T-cell (primary cell): ENCODE measurements around the gene MAT2A. TPM values are rescaled to one million over a fixed set of nuclear protein-coding genes. Genes with fewer than 3 reads are reported as not detected.

Source experiments
- ATAC-seq, 4 experiments: fragments of 200-7000 bp in 3 of 4; fragments of 150-1000 bp in 1 of 4; cut with Tn5 transposase; replicated peaks in 1 of 4; 1 replicate in 3 of 4; 2 replicates in 1 of 4; pipeline ENCODE4 v1.10.0; 2021; ENCODE audit warnings: moderate library complexity in 3 of 4, mild to moderate bottlenecking in 2 of 4, moderate number of reproducible peaks in 1 of 4
- CTCF ChIA-PET, 2 donors: fragments of 300-600 bp; sonication (Branson Sonifier 250); formaldehyde crosslinking; loops; one replicate each; lab custom pipeline; 2022; ENCODE audit warnings: antibody characterized with exemption in 2 of 2; lab: Charles Lee
- POLR2A ChIA-PET, 2 donors: fragments of 300-600 bp; sonication (Branson Sonifier 250); formaldehyde crosslinking; loops; one replicate each; lab custom pipeline; 2022; ENCODE audit warnings: antibody characterized with exemption in 2 of 2; lab: Charles Lee
- DNase-seq, 35 experiments: peaks; one replicate each; pipeline versions ENCODE4 v3.0.0 to v3.0.0-alpha.2; 2013 to 2023
- H3K27ac ChIP-seq: one replicate; pipeline ENCODE4 v1.5.1; 2013; ENCODE audit warnings: low read length
- H3K27me3 ChIP-seq, 2 experiments: replicated peaks in 1 of 2; 1 replicate in 1 of 2; 2 replicates in 1 of 2; pipeline versions ENCODE4 v1.6.1 to v1.7.0; 2013; ENCODE audit warnings: low read length in 1 of 2, mixed read lengths in 1 of 2; ENCODE audit not compliant: control insufficient read depth in 2 of 2, insufficient read depth in 2 of 2; ENCODE audit errors: extremely low read depth in 1 of 2
- H3K36me3 ChIP-seq, 2 donors: 1 replicate in 1 of 2; 2 replicates in 1 of 2; pipeline versions ENCODE4 v1.6.1 to v1.7.0; 2013; ENCODE audit warnings: low read length in 1 of 2; ENCODE audit not compliant: control insufficient read depth in 2 of 2, insufficient read depth in 1 of 2; ENCODE audit errors: extremely low read depth in 1 of 2
- H3K4me1 ChIP-seq, 2 experiments: 1 replicate in 1 of 2; 2 replicates in 1 of 2; pipeline versions ENCODE4 v1.6.1 to v1.7.0; 2013; ENCODE audit warnings: low read length in 2 of 2, mixed read lengths in 1 of 2; ENCODE audit not compliant: insufficient read depth in 2 of 2, control insufficient read depth in 1 of 2; ENCODE audit errors: extremely low read depth in 1 of 2
- H3K4me3 ChIP-seq, 2 donors: 1 replicate in 1 of 2; 2 replicates in 1 of 2; pipeline versions ENCODE4 v1.5.1 to v1.7.0; 2013; ENCODE audit warnings: mild to moderate bottlenecking in 2 of 2, low read length in 1 of 2, moderate library complexity in 1 of 2; ENCODE audit not compliant: control insufficient read depth in 1 of 2; ENCODE audit errors: extremely low read depth in 1 of 2
- H3K9me3 ChIP-seq: 2 replicates; pipeline ENCODE4 v1.7.0; 2013
- H3K27ac Mint-ChIP-seq, 2 donors: one replicate each; pipeline ENCODE4 v1.8.0; 2020 to 2021; ENCODE audit warnings: mild to moderate bottlenecking in 2 of 2, mixed read lengths in 2 of 2
- H3K27me3 Mint-ChIP-seq, 2 donors: one replicate each; pipeline ENCODE4 v1.8.0; 2021 to 2022; ENCODE audit warnings: mixed read lengths in 2 of 2
- H3K36me3 Mint-ChIP-seq: one replicate; pipeline ENCODE4 v1.8.0; 2021; ENCODE audit warnings: mixed read lengths
- H3K4me1 Mint-ChIP-seq, 3 donors: one replicate each; pipeline ENCODE4 v1.8.0; 2020 to 2022; ENCODE audit warnings: mixed read lengths in 3 of 3, mild to moderate bottlenecking in 1 of 3
- H3K4me3 Mint-ChIP-seq, 3 donors: one replicate each; pipeline ENCODE4 v1.8.0; 2020 to 2022; ENCODE audit warnings: mild to moderate bottlenecking in 3 of 3, mixed read lengths in 3 of 3, moderate library complexity in 3 of 3
- H3K9me3 Mint-ChIP-seq, 3 donors: one replicate each; pipeline ENCODE4 v1.8.0; 2020 to 2022; ENCODE audit warnings: mixed read lengths in 3 of 3
- WGBS: methylation state at CpG from one replicate; pipeline ENCODE4 v1.1.5; 2013; ENCODE audit warnings: missing lambda C conversion rate; ENCODE audit not compliant: insufficient coverage; 5-methylcytosine and 5-hydroxymethylcytosine counted together
- total RNA-seq, 35 experiments: library from RNA in 6 of 35; stranded (reverse) in 6 of 35; fragments of 120-200 nt in 1 of 35; gene quantifications; one replicate each; pipeline versions ENCODE4 v1.2.1 to v1.2.4 and lab custom pipeline; 2013 to 2026

Gene MAT2A
- total RNA-seq, 5 donors from 2014 or later (not counting 1 experiment from before 2014, with no cell fraction given) = 110 to 184 (median 165) TPM

DNA sequence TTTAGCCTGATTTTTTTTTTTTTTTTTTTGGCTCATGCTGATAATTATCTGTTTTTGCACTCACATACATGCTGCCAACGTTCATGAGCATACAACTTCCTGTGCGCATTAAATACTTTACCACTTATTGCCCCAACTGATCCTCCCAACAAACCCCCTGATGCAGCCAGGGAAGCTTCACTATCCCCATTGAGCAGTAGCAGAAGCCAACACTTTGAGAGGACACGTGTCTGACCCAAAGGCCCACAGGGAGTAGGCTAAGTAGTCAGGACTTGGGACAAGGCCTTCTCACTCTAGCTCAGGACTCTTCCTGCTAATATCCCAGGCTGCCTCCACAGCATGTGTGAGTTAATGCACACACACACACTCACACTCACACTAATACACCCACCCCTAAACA is 36.2 kb upstream of the MAT2A start:
- no peak for DNase-seq
- no peaks in the 10 kb centered on the region for H3K36me3 Mint-ChIP-seq
- no peak overlapping the region for H3K4me3 Mint-ChIP-seq
- Histone ChIP-seq H3K27ac (no peak overlapping the region), H3K27me3 (peaks cover 0 to 4% of the 10 kb centered on the region in 2 experiments), H3K9me3 (no peaks in the 10 kb centered on the region), H3K4me1 (no peaks in the 10 kb centered on the region), H3K36me3 (no peaks in the 10 kb centered on the region), H3K4me3 (no peak overlapping the region)
- peaks cover 0 to 3% (median 0%) of the 10 kb centered on the region in 3 donors for H3K9me3 Mint-ChIP-seq
- POLR2A ChIA-PET = no interaction called here
- no peaks in the 10 kb centered on the region for H3K27me3 Mint-ChIP-seq
- no peaks in the 10 kb centered on the region for H3K4me1 Mint-ChIP-seq
- no peak overlapping the region for H3K27ac Mint-ChIP-seq
- ATAC-seq = no peak
- 62% methylated on average over 3 of the region's 3 CpGs for whole genome bisulfite sequencing
- CTCF ChIA-PET = no interaction called here

DNA sequence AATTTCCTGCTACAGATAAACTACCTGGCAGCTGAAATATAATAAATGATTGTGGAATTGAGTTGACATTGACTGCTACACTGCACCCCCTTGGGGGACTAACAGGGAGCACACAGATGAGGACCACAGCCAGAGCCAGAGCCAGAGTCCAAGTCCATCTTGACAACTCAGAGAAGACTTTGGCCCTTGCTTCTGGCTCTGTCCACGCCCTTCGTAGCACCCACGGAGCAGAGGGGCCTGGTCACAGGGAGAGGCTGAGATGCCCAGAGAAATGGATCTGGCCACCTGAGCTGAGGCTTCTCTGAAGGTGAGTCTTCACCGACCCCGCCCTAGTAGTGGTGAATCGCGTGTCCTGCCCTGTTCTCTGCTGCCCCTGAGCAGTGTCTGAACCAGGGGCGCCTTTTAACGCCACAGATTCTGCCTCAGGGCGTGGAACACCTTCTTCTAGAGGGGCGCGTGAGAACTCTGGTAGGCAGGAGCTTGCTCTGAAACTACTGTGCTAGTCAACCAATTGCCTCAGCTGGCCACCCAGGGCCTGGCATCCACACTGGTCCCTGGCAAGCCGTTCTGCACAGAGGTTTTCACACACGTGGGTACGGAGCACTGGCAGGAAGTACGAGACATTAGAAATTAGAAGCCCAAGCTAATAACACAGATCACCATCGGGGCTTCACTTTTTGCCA is 35.7 kb upstream of the MAT2A start:
- ChIA-PET POLR2A (no interaction called here), CTCF (no interaction called here)
- H3K4me3 Mint-ChIP-seq = no peak overlapping the region
- H3K27me3 Mint-ChIP-seq = no peaks in the 10 kb centered on the region
- H3K27ac ChIP-seq = no peak overlapping the region
- H3K36me3 ChIP-seq = no peaks in the 10 kb centered on the region
- H3K9me3 ChIP-seq = no peaks in the 10 kb centered on the region
- H3K4me1 ChIP-seq = no peaks in the 10 kb centered on the region
- ATAC-seq (no peak), DNase-seq (no peak)
- no peaks in the 10 kb centered on the region for H3K36me3 Mint-ChIP-seq
- H3K27me3 ChIP-seq = peaks cover 0 to 4% of the 10 kb centered on the region in 2 experiments
- no peak overlapping the region for H3K4me3 ChIP-seq
- no peaks in the 10 kb centered on the region for H3K4me1 Mint-ChIP-seq
- no peak overlapping the region for H3K27ac Mint-ChIP-seq
- H3K9me3 Mint-ChIP-seq = peaks cover 0 to 3% (median 0%) of the 10 kb centered on the region in 3 donors
- 94% methylated on average over 17 of the region's 17 CpGs for WGBS

DNA sequence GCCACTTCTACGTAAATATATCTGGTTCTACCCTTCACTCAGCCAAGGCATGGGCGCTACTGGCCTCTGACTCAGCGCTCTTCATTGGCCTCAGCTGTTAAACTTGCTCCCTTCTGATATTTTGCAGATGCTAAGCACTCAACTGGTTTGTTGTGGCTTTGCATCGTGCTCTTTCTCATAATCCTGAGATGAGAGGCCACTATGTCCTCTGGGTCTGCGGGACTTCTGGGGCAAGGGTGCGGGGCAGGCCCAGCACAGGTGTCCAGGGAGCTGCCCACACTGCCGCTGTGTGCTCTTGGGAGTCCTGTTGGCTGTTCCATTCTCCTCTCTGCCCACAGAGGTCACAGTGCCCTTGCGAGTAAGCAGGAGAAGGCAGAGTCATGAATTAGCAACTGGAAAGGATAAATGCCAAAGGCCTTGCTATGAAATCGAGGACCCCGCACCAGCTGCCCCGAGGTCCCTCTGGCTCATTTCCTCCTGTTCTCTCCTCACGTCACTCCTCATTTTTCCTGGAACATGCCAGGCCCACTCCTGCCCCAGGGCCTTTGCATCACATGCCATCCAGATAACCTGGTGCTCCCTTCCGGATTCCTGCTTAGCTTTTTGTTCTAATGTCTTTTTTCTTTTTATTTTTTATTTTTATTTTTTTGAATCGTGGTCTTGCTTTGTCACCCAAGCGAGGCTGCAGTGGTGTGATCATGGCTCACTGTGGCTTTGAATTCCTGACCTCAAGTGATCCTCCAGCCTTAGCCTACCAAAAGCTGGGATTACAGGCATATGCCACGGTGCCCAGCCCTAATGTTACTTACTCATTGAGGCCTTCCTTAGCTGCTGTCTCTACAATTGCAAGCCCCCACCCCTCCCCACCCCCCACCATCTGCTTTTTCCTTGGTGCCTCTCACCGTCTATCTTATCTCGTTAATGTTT is 34.9 kb upstream of the MAT2A start:
- H3K4me3 ChIP-seq = no peak overlapping the region
- no peaks in the 10 kb centered on the region for H3K4me1 ChIP-seq
- no peaks in the 10 kb centered on the region for H3K4me1 Mint-ChIP-seq
- H3K27ac ChIP-seq = no peak overlapping the region
- no peaks in the 10 kb centered on the region for H3K36me3 Mint-ChIP-seq
- H3K27me3 ChIP-seq = peaks cover 0 to 4% of the 10 kb centered on the region in 2 experiments
- DNase-seq (no peak), ATAC-seq (no peak)
- H3K27ac Mint-ChIP-seq = no peak overlapping the region
- no peaks in the 10 kb centered on the region for H3K9me3 ChIP-seq
- CTCF ChIA-PET = interaction anchor here in 1 of 2 donors (0.6 kb wide), 1 partner anchor 311 kb away, joined by 4 read pairs; no protein-coding TSS in a partner anchor
- no peak overlapping the region for H3K4me3 Mint-ChIP-seq
- H3K27me3 Mint-ChIP-seq = no peaks in the 10 kb centered on the region
- POLR2A ChIA-PET = no interaction called here
- peaks cover 0 to 3% (median 0%) of the 10 kb centered on the region in 3 donors for H3K9me3 Mint-ChIP-seq
- WGBS = 91% methylated on average over 15 of the region's 18 CpGs
- no peaks in the 10 kb centered on the region for H3K36me3 ChIP-seq

DNA sequence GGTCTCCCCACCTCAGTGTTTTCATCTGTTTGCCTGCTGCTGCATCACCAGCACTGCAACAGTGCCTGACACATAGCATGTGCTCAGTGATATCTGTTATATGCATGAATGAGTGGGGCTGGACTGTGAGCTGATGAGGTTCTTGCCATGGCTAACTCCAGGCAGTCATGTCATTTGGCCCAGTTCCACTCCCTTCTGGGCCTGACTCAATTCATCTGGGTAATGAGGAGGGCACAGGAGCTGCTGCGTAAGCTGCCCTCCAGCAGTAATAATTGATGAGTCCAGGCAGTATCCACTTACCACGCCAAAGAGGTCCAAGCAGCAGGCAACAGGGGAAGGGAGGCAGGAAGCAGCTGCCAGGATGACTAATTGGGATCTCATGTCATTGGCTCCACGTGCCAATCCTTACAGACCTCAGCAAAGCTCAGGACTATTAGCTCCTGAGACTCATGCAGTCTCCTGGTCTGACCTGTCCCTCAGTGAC is 34.1 kb upstream of the MAT2A start:
- POLR2A ChIA-PET = no interaction called here

DNA sequence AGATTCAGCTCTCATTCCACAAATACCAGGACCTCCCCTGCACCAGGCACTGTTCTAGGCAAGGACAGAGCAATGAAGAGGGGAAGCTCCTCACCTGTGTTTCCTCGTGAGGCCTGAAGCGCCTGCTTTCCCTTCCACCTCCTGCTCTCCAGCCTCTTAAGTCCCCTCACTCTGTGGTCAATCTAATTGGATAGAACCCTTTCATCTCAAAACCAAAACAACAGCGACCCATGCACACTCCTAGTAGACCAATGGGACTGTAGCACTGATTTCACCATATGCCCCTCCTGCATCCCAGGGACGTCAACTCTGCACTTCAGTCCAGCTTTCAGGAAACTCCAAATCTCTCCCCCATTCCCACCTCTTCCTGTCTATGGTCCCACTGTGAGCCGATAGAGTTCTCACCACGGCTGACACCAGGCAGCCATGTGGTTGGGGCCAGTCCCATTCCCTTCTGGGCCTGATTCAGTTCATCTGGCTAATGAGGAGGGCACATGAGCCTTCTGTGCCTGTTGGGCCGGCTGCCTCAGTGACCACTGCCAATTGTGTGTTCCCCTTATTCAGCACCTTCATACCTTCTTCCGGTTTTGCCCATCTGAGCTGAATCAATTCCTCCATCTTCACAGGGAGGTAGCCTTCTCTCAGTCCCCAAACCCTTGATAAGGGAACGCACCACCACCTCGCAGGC is 33.3 kb upstream of the MAT2A start:
- no peak for ATAC-seq

More for the DNA sequence above, 34.1 kb upstream of the MAT2A start:
- H3K4me1 ChIP-seq = no peaks in the 10 kb centered on the region
- ATAC-seq = no peak
- CTCF ChIA-PET = interaction anchor here in 1 of 2 donors (0.6 kb wide), 1 partner anchor 312 kb away, joined by 4 read pairs; no protein-coding TSS in a partner anchor
- H3K27me3 Mint-ChIP-seq = no peaks in the 10 kb centered on the region
- H3K27ac ChIP-seq = no peak overlapping the region
- 80% methylated on average over 3 of the region's 3 CpGs for WGBS
- no peaks in the 10 kb centered on the region for H3K9me3 ChIP-seq
- no peaks in the 10 kb centered on the region for H3K4me1 Mint-ChIP-seq
- H3K4me3 Mint-ChIP-seq = no peak overlapping the region
- H3K4me3 ChIP-seq = no peak overlapping the region
- DNase-seq = no peak
- no peak overlapping the region for H3K27ac Mint-ChIP-seq
- H3K27me3 ChIP-seq = peaks cover 0 to 4% of the 10 kb centered on the region in 2 experiments
- no peaks in the 10 kb centered on the region for H3K36me3 Mint-ChIP-seq
- no peaks in the 10 kb centered on the region for H3K36me3 ChIP-seq
- peaks cover 0 to 3% (median 0%) of the 10 kb centered on the region in 3 donors for H3K9me3 Mint-ChIP-seq

DNA sequence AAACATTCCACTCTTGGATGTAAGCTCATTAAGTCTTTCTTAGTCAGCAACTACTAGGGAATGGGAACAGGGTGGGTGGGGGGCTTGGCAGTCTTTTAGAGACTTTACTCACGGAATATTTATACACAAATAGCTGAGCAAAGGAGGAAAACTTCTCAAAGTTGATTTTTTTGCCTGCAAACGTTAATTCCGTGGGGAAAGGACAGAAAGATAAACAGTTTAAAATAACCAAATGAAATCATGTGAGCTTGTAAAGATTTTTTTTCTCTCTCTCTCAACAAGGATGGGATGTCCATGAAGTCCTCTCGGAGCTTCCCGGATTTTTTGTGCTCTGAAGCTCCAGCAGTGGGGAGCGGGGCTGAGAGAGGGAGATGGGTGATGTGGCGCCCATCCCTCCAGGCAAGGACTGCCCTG is 32.2 kb upstream of the MAT2A start:
- H3K36me3 Mint-ChIP-seq = no peaks in the 10 kb centered on the region
- H3K36me3 ChIP-seq = no peaks in the 10 kb centered on the region
- no peak overlapping the region for H3K4me3 ChIP-seq
- no peaks in the 10 kb centered on the region for H3K4me1 Mint-ChIP-seq
- no peak overlapping the region for H3K4me3 Mint-ChIP-seq
- no peak overlapping the region for H3K27ac ChIP-seq
- H3K27me3 Mint-ChIP-seq = no peaks in the 10 kb centered on the region
- WGBS = no CpG with 5 or more reads among the region's 7 CpGs
- ChIA-PET POLR2A (no interaction called here), CTCF (interaction anchor here in 1 of 2 donors (0.7 kb wide), 1 partner anchor 62 kb away, joined by 3 read pairs; no protein-coding TSS in a partner anchor)
- no peak overlapping the region for H3K27ac Mint-ChIP-seq
- no peaks in the 10 kb centered on the region for H3K9me3 ChIP-seq
- DNase-seq (no peak), ATAC-seq (no peak)
- peaks cover 0 to 4% of the 10 kb centered on the region in 2 experiments for H3K27me3 ChIP-seq
- no peaks in the 10 kb centered on the region for H3K4me1 ChIP-seq
- H3K9me3 Mint-ChIP-seq = no peaks in the 10 kb centered on the region

More for the DNA sequence above, 33.3 kb upstream of the MAT2A start:
- DNase-seq = no peak
- H3K27ac ChIP-seq = no peak overlapping the region
- Mint-ChIP-seq H3K9me3 (peaks cover 0 to 3% (median 0%) of the 10 kb centered on the region in 3 donors), H3K27ac (no peak overlapping the region), H3K4me1 (no peaks in the 10 kb centered on the region), H3K4me3 (no peak overlapping the region), H3K27me3 (no peaks in the 10 kb centered on the region), H3K36me3 (no peaks in the 10 kb centered on the region)
- no peaks in the 10 kb centered on the region for H3K4me1 ChIP-seq
- ChIA-PET CTCF (interaction anchor here in 1 of 2 donors (0.7 kb wide), 1 partner anchor 61 kb away, joined by 3 read pairs; no protein-coding TSS in a partner anchor), POLR2A (no interaction called here)
- H3K4me3 ChIP-seq = no peak overlapping the region
- H3K9me3 ChIP-seq = no peaks in the 10 kb centered on the region
- 91% methylated on average over 9 of the region's 10 CpGs for WGBS
- peaks cover 0 to 4% of the 10 kb centered on the region in 2 experiments for H3K27me3 ChIP-seq
- no peaks in the 10 kb centered on the region for H3K36me3 ChIP-seq
